Activated naive CD8-positive, alpha-beta T cell treated with anti-CD3 and anti-CD28 coated beads, Interleukin-2, amount 10 ng/mL, durations not matched to agents 7 days and 5 days (primary cell): Measurements from ENCODE around the gene S100A13. TPM values are rescaled to one million over a fixed set of nuclear protein-coding genes. Genes with fewer than 3 reads are reported as not detected.
A peak's percentile ranks its signal among the peaks of the same experiment; 100 is the strongest.
"Not testable (repeated sequence)": the region's sequence is repeated elsewhere in the genome, so short reads cannot be mapped to it uniquely, and the experiment has no call there.

Experiments used
- ATAC-seq: fragments of 150-1000 bp; cut with Tn5 transposase; one replicate; pipeline ENCODE4 v1.10.0; 2021; ENCODE audit warnings: low read depth, moderate library complexity
- POLR2A ChIA-PET: fragments of 350-600 bp; sonication (Branson Sonifier 250); formaldehyde crosslinking; loops from one replicate; lab custom pipeline; 2021; ENCODE audit warnings: antibody characterized with exemption; lab: Charles Lee
- DNase-seq: peaks from one replicate; pipeline ENCODE4 v3.0.0; 2021
- H3K27ac Mint-ChIP-seq: one replicate; pipeline ENCODE4 v1.8.0; 2022; ENCODE audit warnings: mild to moderate bottlenecking, mixed read lengths
- H3K27me3 Mint-ChIP-seq: one replicate; pipeline ENCODE4 v1.8.0; 2022; ENCODE audit warnings: mild to moderate bottlenecking, moderate library complexity, mixed read lengths
- H3K36me3 Mint-ChIP-seq: one replicate; pipeline ENCODE4 v1.8.0; 2021; ENCODE audit warnings: mild to moderate bottlenecking, mixed read lengths
- H3K4me1 Mint-ChIP-seq: one replicate; pipeline ENCODE4 v1.8.0; 2021; ENCODE audit warnings: mixed read lengths
- H3K4me3 Mint-ChIP-seq: one replicate; pipeline ENCODE4 v1.8.0; 2022; ENCODE audit warnings: mild to moderate bottlenecking, moderate library complexity, mixed read lengths
- H3K9me3 Mint-ChIP-seq: one replicate; pipeline ENCODE4 v1.8.0; 2021; ENCODE audit warnings: mixed read lengths
- total RNA-seq, 2 experiments: library from RNA; stranded (reverse); gene quantifications; one replicate each; pipeline ENCODE4 v1.2.3, GENCODE V29; 2021

Gene S100A13
- total RNA-seq, 2 experiments from 2014 or later: 4.8 to 5.3 TPM

GRCh38 chr1:153643816-153644215 lies 16.5 kb upstream of the S100A13 start:
- H3K4me1 Mint-ChIP-seq: peaks cover 26% of the 10 kb centered on the region
- H3K9me3 Mint-ChIP-seq: no peaks in the 10 kb centered on the region
- H3K27me3 Mint-ChIP-seq: no peaks in the 10 kb centered on the region
- H3K27ac Mint-ChIP-seq: no peak overlapping the region
- peaks cover 53% of the 10 kb centered on the region for H3K36me3 Mint-ChIP-seq
- POLR2A ChIA-PET: interaction anchor here (1.9 to 2.6 kb wide), 2 partner anchors 9 to 10 kb away, joined by 4 to 21 read pairs; partner anchors contain the start of gene CHTOP
- DNase-seq (no peak), ATAC-seq (no peak)
- H3K4me3 Mint-ChIP-seq: no peak overlapping the region

GRCh38 chr1:153643100-153643499 lies 15.8 kb upstream of the S100A13 start:
- Mint-ChIP-seq H3K4me3 (no peak overlapping the region), H3K9me3 (no peaks in the 10 kb centered on the region), H3K27me3 (no peaks in the 10 kb centered on the region), H3K4me1 (peaks cover 24% of the 10 kb centered on the region), H3K36me3 (peaks cover 53% of the 10 kb centered on the region), H3K27ac (peak overlapping the region; percentile 34)
- DNase-seq (no peak), ATAC-seq (no peak)
- POLR2A ChIA-PET: interaction anchor here (1.9 to 2.6 kb wide), 2 partner anchors 9 to 11 kb away, joined by 4 to 21 read pairs; partner anchors contain the start of gene CHTOP

GRCh38 chr1:153642161-153642560 lies 14.9 kb upstream of the S100A13 start:
- ATAC-seq (no peak), DNase-seq (no peak)
- Mint-ChIP-seq H3K27ac (no peak overlapping the region), H3K36me3 (peaks cover 50% of the 10 kb centered on the region), H3K4me1 (peaks cover 26% of the 10 kb centered on the region), H3K9me3 (no peaks in the 10 kb centered on the region), H3K4me3 (no peak overlapping the region), H3K27me3 (no peaks in the 10 kb centered on the region)
- POLR2A ChIA-PET: no interaction called here

- no peak overlapping the region for H3K27ac Mint-ChIP-seq
- peaks cover 47% of the 10 kb centered on the region for H3K36me3 Mint-ChIP-seq
- no peak overlapping the region for H3K4me3 Mint-ChIP-seq
Measured at GRCh38 chr1:153640861-153641260, 13.6 kb upstream of the S100A13 start.

GRCh38 chr1:153640213-153640612 lies 12.9 kb upstream of the S100A13 start:
- H3K27me3 Mint-ChIP-seq, ATAC-seq, DNase-seq, H3K9me3 Mint-ChIP-seq, H3K27ac Mint-ChIP-seq, H3K4me3 Mint-ChIP-seq: not testable (repeated sequence)
- Mint-ChIP-seq H3K36me3 (peaks cover 44% of the 10 kb centered on the region), H3K4me1 (peaks cover 22% of the 10 kb centered on the region)
- POLR2A ChIA-PET: interaction anchor here (1.6 to 2.0 kb wide), 2 partner anchors 9 to 27 kb away, joined by 3 to 7 read pairs; no protein-coding TSS in a partner anchor

More at GRCh38 chr1:153640861-153641260, 13.6 kb upstream of the S100A13 start:
- Mint-ChIP-seq H3K27me3 (no peaks in the 10 kb centered on the region), H3K9me3 (no peaks in the 10 kb centered on the region), H3K4me1 (peaks cover 24% of the 10 kb centered on the region)
- POLR2A ChIA-PET: interaction anchor here (0.5 to 2.0 kb wide), 3 partner anchors 8 to 35 kb away, joined by 3 to 7 read pairs (median 3); no protein-coding TSS in a partner anchor
- DNase-seq (no peak), ATAC-seq (no peak)

GRCh38 chr1:153639280-153639679 lies 12.0 kb upstream of the S100A13 start:
- peaks cover 41% of the 10 kb centered on the region for H3K36me3 Mint-ChIP-seq
- no peak overlapping the region for H3K27ac Mint-ChIP-seq
- no peaks in the 10 kb centered on the region for H3K27me3 Mint-ChIP-seq
- no peaks in the 10 kb centered on the region for H3K9me3 Mint-ChIP-seq
- H3K4me1 Mint-ChIP-seq: peaks cover 18% of the 10 kb centered on the region
- no peak overlapping the region for H3K4me3 Mint-ChIP-seq
- POLR2A ChIA-PET: interaction anchor here (2.0 kb wide), 1 partner anchor 10 kb away, joined by 7 read pairs; no protein-coding TSS in a partner anchor
- ATAC-seq (no peak), DNase-seq (no peak)

GRCh38 chr1:153638261-153638660 lies 11.0 kb upstream of the S100A13 start:
- peaks cover 18% of the 10 kb centered on the region for H3K4me1 Mint-ChIP-seq
- H3K27ac Mint-ChIP-seq: no peak overlapping the region
- ATAC-seq: no peak
- no peak for DNase-seq
- no peaks in the 10 kb centered on the region for H3K9me3 Mint-ChIP-seq
- peaks cover 32% of the 10 kb centered on the region for H3K36me3 Mint-ChIP-seq
- H3K4me3 Mint-ChIP-seq: no peak overlapping the region
- H3K27me3 Mint-ChIP-seq: no peaks in the 10 kb centered on the region
- POLR2A ChIA-PET: interaction anchor here (0.7 to 1.9 kb wide), 4 partner anchors 11 to 102 kb away, joined by 4 to 5 read pairs (median 5); partner anchors contain the start of genes INTS3, S100A6 and SNAPIN

- POLR2A ChIA-PET: interaction anchor here (1.0 kb wide), 1 partner anchor 22 kb away, joined by 3 read pairs; the partner anchor contains the start of gene SNAPIN
- peaks cover 28% of the 10 kb centered on the region for H3K4me1 Mint-ChIP-seq
- DNase-seq: no peak
- no peaks in the 10 kb centered on the region for H3K27me3 Mint-ChIP-seq
- peaks cover 26% of the 10 kb centered on the region for H3K36me3 Mint-ChIP-seq
- H3K9me3 Mint-ChIP-seq: no peaks in the 10 kb centered on the region
- ATAC-seq: no peak
- no peak overlapping the region for H3K4me3 Mint-ChIP-seq
- no peak overlapping the region for H3K27ac Mint-ChIP-seq
Measured at GRCh38 chr1:153636312-153636711, 9.0 kb upstream of the S100A13 start.

GRCh38 chr1:153635872-153636271 lies 8.6 kb upstream of the S100A13 start:
- H3K27ac Mint-ChIP-seq: peak overlapping the region; percentile 45
- DNase-seq: no peak
- no peak for ATAC-seq
- POLR2A ChIA-PET: interaction anchor here (1.0 to 3.4 kb wide), 4 partner anchors 12 to 37 kb away, joined by 3 to 44 read pairs (median 21); partner anchors contain the start of genes ILF2 and SNAPIN
- H3K4me3 Mint-ChIP-seq: peak overlapping the region; percentile 92
- no peaks in the 10 kb centered on the region for H3K27me3 Mint-ChIP-seq
- H3K4me1 Mint-ChIP-seq: peaks cover 26% of the 10 kb centered on the region
- no peaks in the 10 kb centered on the region for H3K9me3 Mint-ChIP-seq
- H3K36me3 Mint-ChIP-seq: peaks cover 22% of the 10 kb centered on the region

GRCh38 chr1:153633754-153634665 lies 6.7 kb upstream of the S100A13 start, which contains the start of gene CHTOP:
TSS of gene CHTOP (plus strand) at chr1:153634066. CDS start at chr1:153636589, 2,523 bp downstream.
- Mint-ChIP-seq H3K27ac (peak within 1 kb of the TSS; percentile 100), H3K36me3 (peaks cover 16% of the 10 kb centered on the region), H3K4me1 (peaks cover 27% of the 10 kb centered on the region), H3K27me3 (no peaks in the 10 kb centered on the region), H3K4me3 (peak within 1 kb of the TSS; percentile 92), H3K9me3 (no peaks in the 10 kb centered on the region)
- peak; percentile 94 for ATAC-seq
- DNase-seq: peak; percentile 99
- POLR2A ChIA-PET: interaction anchor here (0.6 to 3.4 kb wide), 40 partner anchors 10 to 1102 kb away, joined by 3 to 44 read pairs (median 6); partner anchors contain the start of genes CREB3L4, GATAD2B, ILF2 and INTS3

GRCh38 chr1:153633161-153633753 lies 6.0 kb upstream of the S100A13 start:
- DNase-seq (no peak), ATAC-seq (no peak)
- peaks cover 27% of the 10 kb centered on the region for H3K4me1 Mint-ChIP-seq
- no peaks in the 10 kb centered on the region for H3K9me3 Mint-ChIP-seq
- peak overlapping the region; percentile 92 for H3K4me3 Mint-ChIP-seq
- H3K36me3 Mint-ChIP-seq: peaks cover 15% of the 10 kb centered on the region
- H3K27ac Mint-ChIP-seq: peak overlapping the region; percentile 100
- POLR2A ChIA-PET: interaction anchor here (0.6 to 3.4 kb wide), 33 partner anchors 10 to 358 kb away, joined by 3 to 44 read pairs (median 8); partner anchors contain the start of genes CREB3L4, ILF2, INTS3 and JTB
- H3K27me3 Mint-ChIP-seq: no peaks in the 10 kb centered on the region

- no peaks in the 10 kb centered on the region for H3K27me3 Mint-ChIP-seq
- peaks cover 11% of the 10 kb centered on the region for H3K36me3 Mint-ChIP-seq
- H3K4me3 Mint-ChIP-seq: no peak overlapping the region
- H3K4me1 Mint-ChIP-seq: peaks cover 22% of the 10 kb centered on the region
- POLR2A ChIA-PET: interaction anchor here (0.6 kb wide), 1 partner anchor 60 kb away, joined by 4 read pairs; no protein-coding TSS in a partner anchor
- ATAC-seq (no peak), DNase-seq (no peak)
- no peak overlapping the region for H3K27ac Mint-ChIP-seq
- no peaks in the 10 kb centered on the region for H3K9me3 Mint-ChIP-seq
Measured at GRCh38 chr1:153631047-153632022, 4.0 kb upstream of the S100A13 start.
